Caco-2 (cell line): ENCODE results near the gene C3orf20. TPM values are rescaled to one million over a fixed set of nuclear protein-coding genes. Genes with fewer than 3 reads are reported as not detected.
A peak's percentile ranks its signal among the peaks of the same experiment; 100 is the strongest.

Experiments
- BruUV-seq: library from RNA; stranded (reverse); fragments of 400-500 nt; replicated peaks from 2 replicates; lab custom pipeline; 2021; lab: Mats Ljungman, UMichigan
- CTCF ChIA-PET: fragments of 300-600 bp; sonication (Branson Sonifier 250); formaldehyde crosslinking; loops from one replicate; lab custom pipeline; 2022; ENCODE audit warnings: antibody characterized with exemption; lab: Charles Lee
- POLR2A ChIA-PET: fragments of 300-600 bp; sonication (Branson Sonifier 250); formaldehyde crosslinking; loops from one replicate; lab custom pipeline; 2022; ENCODE audit warnings: antibody characterized with exemption; lab: Charles Lee
- DNase-seq, 2 experiments: peaks; one replicate each; pipeline versions ENCODE4 v3.0.0 to v3.0.0-alpha.2; 2020 to 2022
- H3K27me3 ChIP-seq: replicated peaks from 2 replicates; pipeline ENCODE4 v1.6.0; 2011; ENCODE audit warnings: low read length; ENCODE audit not compliant: control insufficient read depth, insufficient read depth
- H3K36me3 ChIP-seq: 2 replicates; pipeline ENCODE4 v1.5.1; 2011; ENCODE audit warnings: low read length; ENCODE audit not compliant: control insufficient read depth, insufficient read depth
- H3K4me1 ChIP-seq: fragments of 250-450 bp; sonication (Bioruptor Pico); 2 replicates; pipeline ENCODE4 v1.5.1; 2020; ENCODE audit warnings: mild to moderate bottlenecking
- H3K4me3 ChIP-seq: 2 replicates; pipeline ENCODE4 v1.5.1; 2011; ENCODE audit warnings: low read depth, mild to moderate bottlenecking, control low read depth, low read length
- H3K9me3 ChIP-seq: fragments of 250-450 bp; sonication (Bioruptor Pico); 2 replicates; pipeline ENCODE4 v1.5.1; 2020; ENCODE audit warnings: mild to moderate bottlenecking, moderate library complexity
- H3K27ac Mint-ChIP-seq: one replicate; pipeline ENCODE4 v1.8.0; 2022; ENCODE audit warnings: mixed read lengths; ENCODE audit not compliant: unreplicated experiment
- H3K27me3 Mint-ChIP-seq: one replicate; pipeline ENCODE4 v1.8.0; 2022; ENCODE audit warnings: mixed read lengths; ENCODE audit not compliant: insufficient read depth, unreplicated experiment
- H3K36me3 Mint-ChIP-seq: one replicate; pipeline ENCODE4 v1.8.0; 2022; ENCODE audit warnings: mild to moderate bottlenecking, mixed read lengths; ENCODE audit not compliant: insufficient read depth, unreplicated experiment
- H3K4me1 Mint-ChIP-seq: one replicate; pipeline ENCODE4 v1.8.0; 2022; ENCODE audit warnings: low read depth, mixed read lengths; ENCODE audit not compliant: unreplicated experiment
- H3K4me3 Mint-ChIP-seq: one replicate; pipeline ENCODE4 v1.8.0; 2022; ENCODE audit warnings: mild to moderate bottlenecking, moderate library complexity, mixed read lengths; ENCODE audit not compliant: unreplicated experiment
- H3K9me3 Mint-ChIP-seq: one replicate; pipeline ENCODE4 v1.8.0; 2022; ENCODE audit warnings: mixed read lengths; ENCODE audit not compliant: unreplicated experiment
- intact Hi-C: fragments of 100-400 bp; cut with micrococcal nuclease; formaldehyde crosslinking; loops from one replicate; pipeline ENCODE4 v1.10.0; 2022; ENCODE audit not compliant: unreplicated experiment
- total RNA-seq: library from RNA; stranded (reverse); gene quantifications from 2 replicates; pipeline ENCODE4 v1.2.3, GENCODE V29; 2022
- TF ChIP-seq, protein P1 (sequence below), 2 experiments: fragments of 200-600 bp in 1 of 2; IDR thresholded peaks; 1 replicate in 1 of 2; 2 replicates in 1 of 2; pipeline versions ENCODE4 v1.5.1 to v1.8.0; 2011 to 2022; ENCODE audit warnings: antibody characterized with exemption in 1 of 2, control low read depth in 1 of 2, inconsistent platforms in 1 of 2, low read depth in 1 of 2, low read length in 1 of 2, mild to moderate bottlenecking in 1 of 2, moderate library complexity in 1 of 2; ENCODE audit not compliant: insufficient read depth in 1 of 2, severe bottlenecking in 1 of 2, unreplicated experiment in 1 of 2

Gene C3orf20
- total RNA-seq, 1 experiment from 2014 or later: 0.09 TPM

GRCh38 chr3:14789221-14789620, 114.3 kb downstream of the C3orf20 start:
- Mint-ChIP-seq H3K27me3 (peaks cover 2% of the 10 kb centered on the region), H3K4me1 (peaks cover 8% of the 10 kb centered on the region), H3K9me3 (no peaks in the 10 kb centered on the region), H3K4me3 (no peak overlapping the region), H3K36me3 (no peaks in the 10 kb centered on the region), H3K27ac (no peak overlapping the region)
- Histone ChIP-seq H3K9me3 (no peaks in the 10 kb centered on the region), H3K36me3 (no peaks in the 10 kb centered on the region), H3K4me1 (peaks cover 17% of the 10 kb centered on the region; the same call in 1 of the 2 replicates), H3K27me3 (no peaks in the 10 kb centered on the region), H3K4me3 (no peak overlapping the region)
- intact Hi-C loops: no loop called here
- DNase-seq: no peak
- ChIA-PET CTCF (interaction anchor here (1.0 kb wide), 1 partner anchor 132 kb away, joined by 3 read pairs; no protein-coding TSS in a partner anchor), POLR2A (no interaction called here)
- BruUV-seq: no TSS peak
- TF ChIP-seq, protein P1, sequence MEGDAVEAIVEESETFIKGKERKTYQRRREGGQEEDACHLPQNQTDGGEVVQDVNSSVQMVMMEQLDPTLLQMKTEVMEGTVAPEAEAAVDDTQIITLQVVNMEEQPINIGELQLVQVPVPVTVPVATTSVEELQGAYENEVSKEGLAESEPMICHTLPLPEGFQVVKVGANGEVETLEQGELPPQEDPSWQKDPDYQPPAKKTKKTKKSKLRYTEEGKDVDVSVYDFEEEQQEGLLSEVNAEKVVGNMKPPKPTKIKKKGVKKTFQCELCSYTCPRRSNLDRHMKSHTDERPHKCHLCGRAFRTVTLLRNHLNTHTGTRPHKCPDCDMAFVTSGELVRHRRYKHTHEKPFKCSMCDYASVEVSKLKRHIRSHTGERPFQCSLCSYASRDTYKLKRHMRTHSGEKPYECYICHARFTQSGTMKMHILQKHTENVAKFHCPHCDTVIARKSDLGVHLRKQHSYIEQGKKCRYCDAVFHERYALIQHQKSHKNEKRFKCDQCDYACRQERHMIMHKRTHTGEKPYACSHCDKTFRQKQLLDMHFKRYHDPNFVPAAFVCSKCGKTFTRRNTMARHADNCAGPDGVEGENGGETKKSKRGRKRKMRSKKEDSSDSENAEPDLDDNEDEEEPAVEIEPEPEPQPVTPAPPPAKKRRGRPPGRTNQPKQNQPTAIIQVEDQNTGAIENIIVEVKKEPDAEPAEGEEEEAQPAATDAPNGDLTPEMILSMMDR (IDR thresholded peaks at IDR 0.05; ENCODE audit: insufficient read depth in 1 of 2, low read depth in 1 of 2, low read length in 1 of 2, severe bottlenecking in 1 of 2, unreplicated experiment in 1 of 2): no peak

- peaks cover 2% of the 10 kb centered on the region for H3K27me3 Mint-ChIP-seq
- POLR2A ChIA-PET: no interaction called here
- DNase-seq: no peak
- H3K36me3 Mint-ChIP-seq: no peaks in the 10 kb centered on the region
- BruUV-seq: no TSS peak
- no peaks in the 10 kb centered on the region for H3K27me3 ChIP-seq
- CTCF ChIA-PET: interaction anchor here (1.0 to 1.2 kb wide), 2 partner anchors 131 to 132 kb away, joined by 3 to 10 read pairs; no protein-coding TSS in a partner anchor
- H3K36me3 ChIP-seq: no peaks in the 10 kb centered on the region
- H3K9me3 Mint-ChIP-seq: no peaks in the 10 kb centered on the region
- no peak overlapping the region for H3K4me3 ChIP-seq
- intact Hi-C loops: no loop called here
- H3K9me3 ChIP-seq: no peaks in the 10 kb centered on the region
- H3K4me1 ChIP-seq: peaks cover 17% of the 10 kb centered on the region; the same call in 1 of the 2 replicates
- peaks cover 8% of the 10 kb centered on the region for H3K4me1 Mint-ChIP-seq
- no peak overlapping the region for H3K27ac Mint-ChIP-seq
- TF ChIP-seq, protein P1 (IDR thresholded peaks at IDR 0.05; ENCODE audit: insufficient read depth in 1 of 2, low read depth in 1 of 2, low read length in 1 of 2, severe bottlenecking in 1 of 2, unreplicated experiment in 1 of 2): no peak
- no peak overlapping the region for H3K4me3 Mint-ChIP-seq
These were observed 114.8 kb downstream of the C3orf20 start for GRCh38 chr3:14789640-14790285.

GRCh38 chr3:14791343-14791945, 116.5 kb downstream of the C3orf20 start:
- TF ChIP-seq, protein P1 (IDR thresholded peaks at IDR 0.05; ENCODE audit: insufficient read depth in 1 of 2, low read depth in 1 of 2, low read length in 1 of 2, severe bottlenecking in 1 of 2, unreplicated experiment in 1 of 2): peak; percentile 52 to 88
- H3K4me3 ChIP-seq: no peak overlapping the region
- Mint-ChIP-seq H3K4me3 (no peak overlapping the region), H3K36me3 (no peaks in the 10 kb centered on the region), H3K27ac (no peak overlapping the region), H3K27me3 (peaks cover 2% of the 10 kb centered on the region), H3K9me3 (no peaks in the 10 kb centered on the region), H3K4me1 (peaks cover 8% of the 10 kb centered on the region)
- peaks cover 17% of the 10 kb centered on the region; the same call in 1 of the 2 replicates for H3K4me1 ChIP-seq
- H3K27me3 ChIP-seq: no peaks in the 10 kb centered on the region
- DNase-seq: peak; percentile 69 to 80
- no TSS peak for BruUV-seq
- POLR2A ChIA-PET: no interaction called here
- intact Hi-C loops: loop anchor here (1.0 kb wide), 2 partner anchors 125 to 130 kb away; no protein-coding TSS in a partner anchor
- H3K9me3 ChIP-seq: no peaks in the 10 kb centered on the region
- no peaks in the 10 kb centered on the region for H3K36me3 ChIP-seq
- CTCF ChIA-PET: interaction anchor here (0.8 to 1.3 kb wide), 3 partner anchors 12 to 130 kb away, joined by 3 to 10 read pairs (median 4); no protein-coding TSS in a partner anchor
